Measurements from ENCODE around the gene TPRG1. TPM values are rescaled to one million over a fixed set of nuclear protein-coding genes. Genes with fewer than 3 reads are reported as not detected.

Gene TPRG1
- total RNA-seq, 4 donors from 2014 or later = 2.8 to 4.3 (median 3.1) TPM

GRCh38 chr3:189275852-189276251 is 104.1 kb downstream of the TPRG1 start:
- DNase-seq (ENCODE audit: extremely low spot score) = no peak

GRCh38 chr3:189276444-189277219 is 104.9 kb downstream of the TPRG1 start:
- 20% methylated on average over 5 of the region's 5 CpGs for WGBS

More at GRCh38 chr3:189275852-189276251, 104.1 kb downstream of the TPRG1 start:
- H3K27me3 ChIP-seq = no peaks in the 10 kb centered on the region
- H3K27ac ChIP-seq (replicated peaks in 1 of 4) = no peak overlapping the region
- peaks cover 0 to 13% (median 12%) of the 10 kb centered on the region in 4 donors for H3K4me1 ChIP-seq
- H3K9me3 ChIP-seq = no peaks in the 10 kb centered on the region
- 88% methylated on average over 2 of the region's 2 CpGs for WGBS
- intact Hi-C loops (cut with DNase I) = no loop called here
- no peaks in the 10 kb centered on the region for H3K36me3 ChIP-seq
- no peak for TF ChIP-seq POLR2AphosphoS5 (IDR thresholded peaks at IDR 0.05)
- no peak for TF ChIP-seq POLR2A (IDR thresholded peaks at IDR 0.05; ENCODE audit: low read depth)
- no peak for TF ChIP-seq EP300 (IDR thresholded peaks at IDR 0.05)
- no peak for TF ChIP-seq CTCF (IDR thresholded peaks at IDR 0.05)
- H3K4me3 ChIP-seq = no peak overlapping the region

GRCh38 chr3:189277711-189278110 is 105.9 kb downstream of the TPRG1 start:
- intact Hi-C loops (cut with DNase I) = no loop called here
- DNase-seq (ENCODE audit: extremely low spot score) = no peak
- peaks cover 0 to 13% (median 12%) of the 10 kb centered on the region in 4 donors for H3K4me1 ChIP-seq

More at GRCh38 chr3:189276444-189277219, 104.9 kb downstream of the TPRG1 start:
- intact Hi-C loops (cut with DNase I) = no loop called here
- no peak for DNase-seq (ENCODE audit: extremely low spot score)
- Histone ChIP-seq H3K4me3 (no peak overlapping the region), H3K4me1 (peaks cover 0 to 13% (median 12%) of the 10 kb centered on the region in 4 donors), H3K27me3 (no peaks in the 10 kb centered on the region), H3K36me3 (no peaks in the 10 kb centered on the region), H3K27ac (replicated peaks in 1 of 4) (no peak overlapping the region), H3K9me3 (no peaks in the 10 kb centered on the region)
- no peak for TF ChIP-seq POLR2AphosphoS5 (IDR thresholded peaks at IDR 0.05)
- no peak for TF ChIP-seq POLR2A (IDR thresholded peaks at IDR 0.05; ENCODE audit: low read depth)
- TF ChIP-seq EP300 (IDR thresholded peaks at IDR 0.05) = no peak
- TF ChIP-seq CTCF (IDR thresholded peaks at IDR 0.05) = no peak

GRCh38 chr3:189278221-189278620 is 106.5 kb downstream of the TPRG1 start:
- DNase-seq (ENCODE audit: extremely low spot score) = no peak
- 93% methylated on average over 2 of the region's 3 CpGs for WGBS
- Histone ChIP-seq H3K36me3 (no peaks in the 10 kb centered on the region), H3K4me3 (no peak overlapping the region), H3K27ac (replicated peaks in 1 of 4) (no peak overlapping the region), H3K9me3 (no peaks in the 10 kb centered on the region), H3K4me1 (peaks cover 0 to 13% (median 12%) of the 10 kb centered on the region in 4 donors), H3K27me3 (no peaks in the 10 kb centered on the region)
- TF ChIP-seq EP300 (IDR thresholded peaks at IDR 0.05) (no peak), POLR2A (IDR thresholded peaks at IDR 0.05; ENCODE audit: low read depth) (no peak), CTCF (IDR thresholded peaks at IDR 0.05) (no peak), POLR2AphosphoS5 (IDR thresholded peaks at IDR 0.05) (no peak)
- intact Hi-C loops (cut with DNase I) = no loop called here

More at GRCh38 chr3:189277711-189278110, 105.9 kb downstream of the TPRG1 start:
- no peak overlapping the region for H3K4me3 ChIP-seq
- 59% methylated on average over 3 of the region's 3 CpGs for WGBS
- H3K27me3 ChIP-seq = no peaks in the 10 kb centered on the region
- TF ChIP-seq POLR2A (IDR thresholded peaks at IDR 0.05; ENCODE audit: low read depth) = no peak
- no peak for TF ChIP-seq CTCF (IDR thresholded peaks at IDR 0.05)
- no peak for TF ChIP-seq EP300 (IDR thresholded peaks at IDR 0.05)
- TF ChIP-seq POLR2AphosphoS5 (IDR thresholded peaks at IDR 0.05) = no peak
- H3K9me3 ChIP-seq = no peaks in the 10 kb centered on the region
- no peak overlapping the region for H3K27ac ChIP-seq (replicated peaks in 1 of 4)
- H3K36me3 ChIP-seq = no peaks in the 10 kb centered on the region
